ENCODE results near the gene CIAPIN1.
"Not testable (repeated sequence)": the region's sequence is repeated elsewhere in the genome, so short reads cannot be mapped to it uniquely, and the experiment has no call there.

The CIAPIN1 gene

DNA sequence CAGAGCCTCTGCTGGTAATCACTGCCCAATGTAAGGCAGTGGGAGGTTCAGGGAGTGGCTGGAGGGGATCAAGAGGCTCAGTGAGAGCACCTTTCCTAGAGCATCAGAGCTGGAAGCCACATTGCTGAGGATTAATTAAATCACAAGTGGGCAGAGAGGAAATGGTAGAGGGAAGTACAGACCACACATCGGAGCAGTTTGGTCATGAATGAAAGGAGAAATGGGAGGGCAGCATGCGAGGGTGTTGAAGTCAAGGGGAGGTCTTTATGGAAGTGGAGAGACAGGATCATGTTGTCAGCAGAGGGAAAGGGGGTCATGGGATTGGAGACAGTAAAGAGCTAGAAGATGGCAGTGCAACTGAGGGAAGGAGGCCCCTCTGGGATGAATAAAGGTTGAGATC, 40.3 kb downstream of the CIAPIN1 start:
- no peak for DNase-seq (ENCODE audit: low spot score)

DNA sequence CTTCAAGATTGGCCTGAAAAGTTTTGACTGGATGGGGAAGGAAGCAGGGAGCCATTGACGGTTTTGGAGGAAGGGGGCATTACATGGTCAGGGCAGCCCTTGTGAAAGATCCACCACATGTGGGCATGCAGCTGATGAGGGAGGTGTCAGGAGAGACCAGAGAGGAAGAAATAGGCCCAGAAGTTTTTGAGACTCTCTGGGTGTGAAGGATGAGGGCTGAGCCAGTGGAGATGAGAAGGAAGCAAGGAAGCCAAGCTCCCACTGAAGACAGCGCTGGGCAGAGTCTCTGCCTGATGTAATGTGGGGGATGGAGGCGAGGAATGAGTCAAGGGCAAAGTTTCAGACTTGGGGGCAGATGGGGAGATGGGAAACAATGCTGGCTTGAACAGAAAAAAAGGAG, 42.1 kb downstream of the CIAPIN1 start:
- DNase-seq (ENCODE audit: low spot score), result no peak

DNA sequence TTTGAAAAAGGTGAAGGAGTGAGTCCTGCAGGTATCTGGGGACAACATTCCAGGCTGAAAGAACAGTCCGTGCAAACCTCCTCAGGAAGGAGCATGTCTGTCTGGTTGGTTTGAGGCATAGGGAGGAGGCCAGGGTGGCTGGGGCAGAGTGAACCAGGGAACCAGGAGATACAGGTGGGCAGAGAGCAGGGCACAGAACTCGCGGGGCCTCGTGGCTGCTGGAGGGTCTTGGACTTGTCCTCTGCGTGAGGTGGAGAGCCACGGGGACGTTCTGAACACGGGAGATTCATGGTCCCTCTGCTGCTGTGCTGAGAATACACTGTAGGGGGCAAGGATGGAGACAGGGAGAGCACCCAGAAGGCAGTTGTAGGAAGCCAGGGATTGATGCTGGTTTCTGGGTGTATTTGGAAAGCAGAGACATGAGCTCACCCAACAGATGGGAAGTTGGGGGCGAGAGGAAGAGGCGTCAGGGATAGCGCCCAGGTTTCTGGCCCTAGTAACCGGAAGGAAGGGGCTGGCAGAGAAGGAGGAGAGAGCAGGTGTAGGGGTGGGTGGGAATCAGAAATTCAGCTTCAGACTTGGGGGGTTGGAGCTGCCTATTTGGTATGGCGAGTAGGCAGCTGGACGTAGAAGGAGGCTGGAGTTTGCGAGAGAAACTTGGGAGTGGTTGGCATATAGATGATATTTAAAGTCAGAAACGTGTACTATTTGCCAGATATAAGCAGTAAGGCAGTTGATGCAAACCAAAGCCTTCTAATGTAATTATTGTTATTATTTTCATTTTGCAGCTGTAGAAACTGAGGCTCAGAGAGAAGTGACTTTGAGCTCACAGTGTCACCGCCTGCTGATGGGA, 43.0 kb downstream of the CIAPIN1 start, which contains the start of gene CCL17:
Gene CCL17, plus strand, starts transcription at position 803 of the 853 bp plus-strand sequence. CDS start 9,166 bp downstream, outside the sequence.
- no peak for DNase-seq (ENCODE audit: low spot score)

DNA sequence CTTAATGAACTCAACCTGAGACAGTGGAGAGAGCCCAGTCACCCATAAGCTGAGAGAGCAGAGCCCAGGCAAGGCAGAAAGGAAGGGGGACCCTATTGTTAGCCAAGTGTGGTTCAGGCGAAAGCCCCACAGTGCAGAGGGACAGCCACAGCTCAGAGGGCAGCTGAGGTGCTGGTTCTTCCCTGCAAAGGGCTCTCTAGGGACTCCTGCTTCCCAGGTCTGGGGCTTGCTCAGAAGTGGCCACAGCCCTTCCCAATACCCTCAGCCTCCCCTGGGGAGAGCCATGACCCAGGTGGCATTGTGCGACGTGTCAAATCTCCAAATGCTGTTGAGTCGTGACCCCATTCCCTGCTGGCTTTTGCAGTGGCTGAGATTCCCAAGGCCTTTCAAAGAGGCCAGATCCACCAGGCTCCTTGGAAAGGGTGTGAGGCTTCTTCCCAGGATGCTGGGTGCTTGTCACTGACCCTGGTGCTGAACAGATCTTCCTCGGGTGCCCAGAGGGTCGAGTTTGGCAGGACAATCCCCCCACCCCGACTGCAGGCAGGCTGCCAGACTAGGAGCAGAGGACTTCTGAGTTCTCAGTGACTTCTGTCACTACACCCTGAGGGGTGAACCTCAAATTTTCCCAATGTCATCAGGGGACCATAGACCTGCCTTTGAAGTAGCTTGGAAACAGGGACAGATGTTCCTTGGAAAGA, 45.1 kb downstream of the CIAPIN1 start:
- DNase-seq (ENCODE audit: low spot score), result no peak

DNA sequence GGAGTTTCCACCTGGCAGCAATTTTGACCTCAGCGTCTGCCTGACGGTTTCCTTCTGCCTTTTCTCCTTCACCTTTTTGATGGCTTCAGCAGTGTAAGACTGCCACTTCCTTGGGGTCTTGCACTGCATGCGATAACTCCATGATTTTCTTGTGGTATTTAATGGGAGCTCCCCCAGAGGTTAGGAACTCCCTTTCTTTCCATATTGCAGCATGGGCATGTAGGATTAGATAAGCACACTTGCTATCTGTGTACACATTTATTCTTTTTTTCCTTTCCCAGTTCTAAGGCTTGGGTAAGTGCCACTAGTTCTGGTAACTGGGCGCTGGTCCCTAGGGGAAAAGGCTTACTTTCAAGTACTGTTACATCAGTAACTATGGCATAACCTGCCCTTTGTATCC, 49.7 kb downstream of the CIAPIN1 start:
- DNase-seq (ENCODE audit: low spot score), result not testable (repeated sequence)

GRCh38 chr16:57396786-57397185, 50.4 kb downstream of the CIAPIN1 start:
- DNase-seq (ENCODE audit: low spot score), result no peak

DNA sequence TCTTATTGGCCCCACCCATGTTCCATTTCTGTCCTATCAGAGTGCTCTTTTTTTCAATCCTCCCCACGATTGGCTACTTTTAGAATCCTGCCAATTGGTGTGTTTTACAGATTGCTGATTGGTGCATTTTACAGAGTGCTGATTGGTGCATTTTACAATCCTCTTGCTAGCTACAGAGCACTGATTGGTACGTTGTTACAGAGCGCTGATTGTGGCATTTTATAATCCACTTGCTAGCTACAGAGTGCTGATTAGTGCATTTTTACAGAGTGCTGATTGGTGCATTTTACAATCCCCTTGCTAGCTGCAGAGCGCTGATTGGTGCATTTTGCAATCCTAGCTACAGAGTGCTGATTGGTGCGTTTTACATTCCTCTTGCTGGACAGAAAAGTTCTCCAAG, 52.2 kb downstream of the CIAPIN1 start:
- no peak for DNase-seq (ENCODE audit: low spot score)

- DNase-seq (ENCODE audit: low spot score), result no peak
Observed at GRCh38 chr16:57394444-57394843, 52.7 kb downstream of the CIAPIN1 start.

DNA sequence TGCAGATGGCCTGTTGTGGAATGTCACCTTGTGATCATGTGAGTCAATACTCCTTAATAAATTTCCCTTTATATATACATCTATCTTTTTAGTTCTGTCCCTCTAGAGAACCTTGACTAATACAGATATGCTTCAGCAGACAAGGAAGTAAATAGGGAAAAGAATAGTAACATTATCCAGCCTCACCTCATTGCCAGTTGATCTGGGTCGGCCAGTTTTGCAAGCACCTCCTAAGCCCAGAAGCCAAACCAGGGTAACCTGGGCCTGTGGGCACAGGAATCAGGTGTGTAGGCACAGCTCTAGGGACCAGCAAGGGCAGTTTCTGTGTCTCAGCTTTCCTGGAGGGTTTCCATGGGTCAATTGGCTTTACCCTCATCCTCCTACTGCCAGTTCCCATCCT, 54.5 kb downstream of the CIAPIN1 start:
- no peak for DNase-seq (ENCODE audit: low spot score)

GRCh38 chr16:57391708-57392107, 55.5 kb downstream of the CIAPIN1 start:
- no peak for DNase-seq (ENCODE audit: low spot score)

DNA sequence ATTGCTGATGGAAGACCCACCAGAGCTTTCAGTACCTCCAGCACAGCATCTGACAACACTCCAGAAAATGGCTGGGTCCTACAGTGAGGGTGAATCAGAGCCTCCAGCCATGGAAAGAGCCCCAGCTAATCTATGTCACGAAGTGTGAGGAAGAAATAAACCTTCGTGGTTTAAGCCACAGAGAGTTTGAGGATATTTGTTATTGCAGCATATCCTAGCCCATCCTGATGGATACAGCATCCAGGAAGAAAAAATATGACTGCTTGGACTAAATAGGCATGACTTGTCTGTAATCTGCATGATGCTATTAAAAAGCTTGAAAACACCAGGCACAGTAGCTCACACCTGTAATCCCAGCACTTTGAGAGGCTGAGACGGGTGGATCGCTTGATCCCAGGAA, 55.9 kb downstream of the CIAPIN1 start:
- DNase-seq (ENCODE audit: low spot score), result no peak

DNA sequence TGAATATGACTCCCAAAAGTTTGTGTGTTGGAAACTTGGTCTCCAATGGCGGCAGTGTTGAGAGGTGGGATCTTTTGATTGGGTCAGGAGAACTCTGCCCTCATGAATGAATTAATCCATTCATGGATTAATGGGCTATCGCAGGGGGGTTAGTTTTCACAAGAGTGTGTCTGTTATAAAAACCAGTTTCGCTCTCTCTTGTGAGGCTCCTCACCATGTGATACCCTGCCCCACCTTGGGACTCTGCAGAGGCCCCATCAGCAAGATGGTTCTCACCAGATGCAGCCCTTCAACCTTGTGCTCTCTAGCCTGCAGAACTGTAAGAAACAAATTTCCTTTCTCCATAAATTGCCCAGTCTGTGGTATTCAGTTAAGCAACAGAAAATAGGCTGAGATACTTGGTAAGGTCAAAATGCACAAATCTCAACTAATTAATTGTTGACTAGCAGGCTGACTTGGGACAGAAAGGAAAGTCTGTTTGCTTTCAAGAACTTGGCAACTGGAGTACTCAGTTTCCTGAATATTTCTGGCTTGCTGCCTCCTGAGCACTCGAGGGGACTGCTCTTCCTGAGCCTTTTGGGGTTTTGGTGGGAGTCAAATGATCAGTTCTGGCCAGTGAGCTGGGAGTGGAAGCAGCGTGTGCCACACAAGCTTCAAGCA, 56.4 kb downstream of the CIAPIN1 start:
- no peak for DNase-seq (ENCODE audit: low spot score)

- DNase-seq (ENCODE audit: low spot score), result no peak
Observed at GRCh38 chr16:57389087-57389468, 58.1 kb downstream of the CIAPIN1 start.

DNA sequence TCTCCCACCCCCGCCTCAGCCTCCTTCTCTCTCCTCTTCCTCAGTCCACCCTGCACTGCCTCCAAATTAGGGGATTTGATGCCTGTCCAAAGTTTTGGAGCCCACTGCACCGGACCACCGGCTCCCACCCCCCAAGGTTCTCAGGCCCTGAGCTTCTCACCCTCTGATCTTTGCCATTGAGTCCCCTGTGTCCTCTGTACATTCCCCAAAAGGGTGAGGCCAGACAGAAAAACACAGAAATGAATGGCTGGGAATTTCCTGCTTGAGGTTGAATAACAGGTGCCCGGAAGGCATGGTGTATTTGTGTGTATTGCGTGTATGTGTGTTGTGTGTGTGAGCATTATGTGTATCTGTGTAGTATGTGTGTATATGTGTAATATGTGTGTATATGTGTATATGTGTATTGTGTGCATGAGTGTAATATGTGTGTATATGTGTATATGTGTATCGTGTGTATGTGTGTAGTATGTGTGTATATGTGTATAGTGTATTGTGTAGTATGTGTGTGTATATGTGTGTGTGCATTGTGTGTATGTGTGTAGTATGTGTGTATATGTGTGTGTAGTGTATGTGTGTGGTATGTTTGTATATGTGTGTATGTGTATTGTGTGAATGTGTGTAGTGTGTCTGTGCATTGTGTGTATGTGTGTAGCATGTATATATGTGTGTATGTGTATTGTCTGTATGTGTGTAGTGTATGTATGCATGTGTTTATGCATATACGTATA, 58.7 kb downstream of the CIAPIN1 start:
- no peak for DNase-seq (ENCODE audit: low spot score)

- no peak for DNase-seq (ENCODE audit: low spot score)
Observed at GRCh38 chr16:57387598-57388354, 59.4 kb downstream of the CIAPIN1 start.

DNA sequence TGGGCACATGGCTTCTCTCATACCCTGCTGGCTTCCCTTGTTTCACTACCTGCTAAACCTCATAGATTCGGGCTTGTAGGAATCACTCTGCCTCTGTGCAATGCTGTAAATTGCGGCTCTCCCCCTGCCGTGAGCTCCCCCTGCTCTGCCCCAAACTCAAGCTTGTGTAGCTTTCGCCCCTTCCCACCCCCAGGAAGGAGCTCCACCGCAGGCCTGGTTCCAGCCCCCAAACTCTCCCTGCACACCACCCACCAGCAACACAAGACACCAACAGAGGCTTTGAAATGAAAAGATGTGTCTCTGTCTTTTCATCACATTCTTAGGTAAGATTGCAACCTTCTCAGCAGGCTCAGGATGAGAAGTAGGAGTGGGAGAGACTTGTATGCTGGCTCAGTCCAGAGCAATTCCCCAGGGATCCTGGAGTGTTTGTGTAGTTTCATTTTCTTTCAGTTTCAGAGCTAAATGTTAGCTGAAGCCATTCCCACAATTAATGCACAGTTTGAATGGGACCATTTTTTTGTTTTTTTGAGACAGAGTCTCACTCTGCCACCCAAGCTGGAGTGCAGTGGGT, 60.7 kb downstream of the CIAPIN1 start:
- no peak for DNase-seq (ENCODE audit: low spot score)

GRCh38 chr16:57385083-57385482, 62.1 kb downstream of the CIAPIN1 start:
- no peak for DNase-seq (ENCODE audit: low spot score)

DNA sequence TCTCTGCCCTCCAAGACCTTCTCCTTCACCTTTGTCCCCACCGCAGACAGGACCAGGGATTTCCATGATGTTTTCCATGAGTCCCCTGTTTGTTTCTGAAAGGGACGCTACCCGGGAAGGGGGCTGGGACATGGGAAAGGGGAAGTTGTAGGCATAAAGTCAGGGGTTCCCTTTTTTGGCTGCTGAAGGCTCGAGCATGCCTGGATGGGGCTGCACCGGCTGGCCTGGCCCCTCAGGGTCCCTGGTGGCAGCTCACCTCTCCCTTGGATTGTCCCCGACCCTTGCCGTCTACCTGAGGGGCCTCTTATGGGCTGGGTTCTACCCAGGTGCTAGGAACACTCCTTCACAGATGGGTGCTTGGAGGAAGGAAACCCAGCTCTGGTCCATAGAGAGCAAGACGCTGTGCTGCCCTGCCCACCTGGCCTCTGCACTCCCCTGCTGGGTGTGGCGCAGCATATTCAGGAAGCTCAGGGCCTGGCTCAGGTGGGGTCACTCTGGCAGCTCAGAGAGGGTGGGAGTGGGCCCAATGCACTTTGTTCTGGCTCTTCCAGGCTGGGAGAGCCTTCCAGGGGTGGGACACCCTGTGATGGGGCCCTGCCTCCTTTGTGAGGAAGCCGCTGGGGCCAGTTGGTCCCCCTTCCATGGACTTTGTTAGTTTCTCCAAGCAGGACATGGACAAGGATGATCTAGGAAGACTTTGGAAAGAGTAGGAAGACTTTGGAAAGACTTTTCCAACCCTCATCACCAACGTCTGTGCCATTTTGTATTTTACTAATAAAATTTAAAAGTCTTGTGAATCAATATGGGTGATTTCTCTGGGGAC, 62.7 kb downstream of the CIAPIN1 start:
- no peak for DNase-seq (ENCODE audit: low spot score)

- DNase-seq (ENCODE audit: low spot score), result no peak
Observed at GRCh38 chr16:57383276-57384247, 63.6 kb downstream of the CIAPIN1 start.
